Activated CD8-positive, alpha-beta memory T cell treated with anti-CD3 and anti-CD28 coated beads for 1 hour (primary cell): Measurements from ENCODE around the gene SYT8.

Source experiments
- DNase-seq, 2 donors: peaks; one replicate each; pipeline ENCODE4 v3.0.0-alpha.2; 2020; ENCODE audit warnings: low read depth in 1 of 2; ENCODE audit errors: extremely low read depth in 1 of 2

Gene SYT8

GRCh38 chr11:1831338-1832210 is 3.2 kb upstream of the SYT8 start:
- DNase-seq = no peak

GRCh38 chr11:1832211-1832919 is 2.4 kb upstream of the SYT8 start:
- DNase-seq = peak in 1 of 2 donors; percentile 67

- DNase-seq = no peak
These were observed 1.9 kb upstream of the SYT8 start for GRCh38 chr11:1832920-1833295.

GRCh38 chr11:1834062-1834610 is 654 bp upstream of the SYT8 start:
- DNase-seq = no peak

GRCh38 chr11:1835671-1836010 is 851 bp downstream of the SYT8 start:
- DNase-seq = no peak

- no peak for DNase-seq
These were observed 1.5 kb downstream of the SYT8 start for GRCh38 chr11:1836011-1836945.

- DNase-seq = peak; percentile 68 to 73
These were observed 2.6 kb downstream of the SYT8 start for GRCh38 chr11:1837171-1838076.

GRCh38 chr11:1838077-1838425 is 3.3 kb downstream of the SYT8 start:
- DNase-seq = no peak

GRCh38 chr11:1838426-1839144 is 3.8 kb downstream of the SYT8 start, which contains the start of gene TNNI2:
Gene TNNI2, plus strand, starts transcription at chr11:1838981. Its CDS starts 716 bp downstream, at chr11:1839697.
- no peak for DNase-seq

GRCh38 chr11:1839204-1839923 is 4.6 kb downstream of the SYT8 start:
- no peak for DNase-seq

- DNase-seq = no peak
These were observed 5.4 kb downstream of the SYT8 start for GRCh38 chr11:1839924-1840779.

- no peak for DNase-seq
These were observed 6.1 kb downstream of the SYT8 start for GRCh38 chr11:1840780-1841480.

- no peak for DNase-seq
These were observed 6.8 kb downstream of the SYT8 start for GRCh38 chr11:1841511-1842148.

GRCh38 chr11:1842149-1843097 is 7.6 kb downstream of the SYT8 start:
- DNase-seq = no peak

GRCh38 chr11:1843098-1843473 is 8.3 kb downstream of the SYT8 start:
- no peak for DNase-seq

GRCh38 chr11:1843796-1844195 is 9.0 kb downstream of the SYT8 start:
- no peak for DNase-seq
